NCI-H146 treated with DMSO at 0.1 percent for 48 hours (cell line): ENCODE results near the gene RHBDL1.
A peak's percentile ranks its signal among the peaks of the same experiment; 100 is the strongest.
"Not testable (repeated sequence)": the region's sequence is repeated elsewhere in the genome, so short reads cannot be mapped to it uniquely, and the experiment has no call there.

Source experiments
- DNase-seq: peaks from one replicate; lab custom pipeline; 2025; ENCODE audit not compliant: unreplicated experiment; lab: John Stamatoyannopoulos, UW

Gene RHBDL1

GRCh38 chr16:684071-684794 lies 8.8 kb downstream of the RHBDL1 start, which contains the start of gene JMJD8:
Gene JMJD8, minus strand, starts transcription at chr16:684334. Its CDS starts 15 bp downstream, at chr16:684319.
- peak; percentile 89 for DNase-seq

GRCh38 chr16:684961-685696 lies 9.7 kb downstream of the RHBDL1 start:
- DNase-seq: no peak

DNA sequence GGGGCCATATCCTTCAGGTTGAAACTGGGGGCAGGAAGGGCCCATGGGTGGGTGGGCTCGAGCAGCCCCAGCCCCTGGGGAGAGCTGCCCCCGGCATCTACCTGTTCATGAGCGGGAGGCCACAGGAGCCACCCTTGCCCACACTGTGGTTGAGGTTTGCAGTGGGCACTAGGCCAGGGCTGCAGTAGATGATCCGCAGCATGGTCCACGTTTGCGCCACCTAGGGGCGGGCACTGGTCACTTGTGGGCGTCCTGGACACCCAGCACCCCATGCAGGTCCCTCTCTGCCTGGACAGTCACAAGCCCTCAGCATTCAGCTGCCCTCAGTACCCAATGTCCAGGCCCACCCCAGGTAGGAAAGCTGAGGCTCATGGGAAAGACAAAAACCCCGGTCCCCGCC lies 10.5 kb downstream of the RHBDL1 start:
- no peak for DNase-seq

DNA sequence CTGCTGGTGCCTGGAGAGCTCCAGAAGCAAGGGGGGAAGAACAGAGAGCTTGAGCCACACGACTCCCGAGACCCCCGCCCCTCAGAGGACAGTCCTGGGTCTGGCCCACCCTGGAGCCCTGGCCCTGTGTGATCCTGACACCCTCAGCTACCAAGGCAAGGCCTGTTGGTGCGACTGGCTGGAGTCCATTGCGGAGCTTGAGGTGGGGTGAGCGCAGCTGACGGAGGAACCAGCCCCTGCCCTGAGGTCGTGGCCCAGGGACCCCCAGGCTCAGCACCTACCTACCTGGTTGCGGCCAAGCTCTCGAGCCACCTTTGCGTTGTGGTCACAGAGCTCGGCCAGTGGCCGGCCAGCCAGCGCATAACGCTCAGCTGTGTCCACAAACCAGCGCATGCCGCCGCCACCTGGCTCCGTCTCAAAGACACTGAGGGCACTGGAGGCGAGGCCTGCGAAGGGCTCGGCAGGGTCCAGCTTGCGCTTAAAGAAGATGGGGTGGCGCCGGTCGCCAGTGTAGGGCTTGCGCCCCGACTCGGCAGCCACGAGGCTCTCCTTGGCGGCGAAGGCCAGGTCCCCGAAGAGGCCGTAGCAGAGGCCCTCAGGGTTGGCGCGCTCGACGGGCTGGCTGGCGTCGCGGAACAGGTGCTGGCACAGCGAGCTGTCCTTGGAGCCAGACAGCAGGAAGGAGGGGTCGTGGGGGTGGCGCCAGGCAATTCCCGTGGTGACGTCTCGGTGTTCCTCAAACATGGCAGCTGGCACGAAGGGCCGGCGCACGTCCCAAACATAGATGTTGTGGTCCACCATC lies 11.2 kb downstream of the RHBDL1 start:
- DNase-seq: no peak

DNA sequence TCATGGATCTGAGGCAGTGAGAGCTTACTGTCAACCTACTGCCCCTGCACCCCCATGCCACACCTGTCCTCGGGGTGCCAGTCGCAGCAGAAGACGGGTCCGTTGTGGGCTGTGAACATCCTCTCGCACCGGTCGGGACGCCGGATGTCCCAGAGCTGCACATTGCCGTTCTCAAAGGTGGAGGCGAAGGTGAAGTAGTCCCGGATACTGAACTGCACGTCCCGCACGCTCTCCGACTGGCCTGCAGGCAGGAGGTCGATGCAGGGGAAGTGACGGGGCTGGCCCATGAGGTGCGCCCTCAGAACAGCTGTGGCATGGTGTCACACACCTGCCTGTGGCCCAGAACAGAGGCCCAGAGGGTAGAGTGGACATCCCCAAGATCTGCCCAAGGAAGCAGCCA lies 12.0 kb downstream of the RHBDL1 start:
- no peak for DNase-seq

GRCh38 chr16:689175-689897 lies 13.9 kb downstream of the RHBDL1 start:
- no peak for DNase-seq

DNA sequence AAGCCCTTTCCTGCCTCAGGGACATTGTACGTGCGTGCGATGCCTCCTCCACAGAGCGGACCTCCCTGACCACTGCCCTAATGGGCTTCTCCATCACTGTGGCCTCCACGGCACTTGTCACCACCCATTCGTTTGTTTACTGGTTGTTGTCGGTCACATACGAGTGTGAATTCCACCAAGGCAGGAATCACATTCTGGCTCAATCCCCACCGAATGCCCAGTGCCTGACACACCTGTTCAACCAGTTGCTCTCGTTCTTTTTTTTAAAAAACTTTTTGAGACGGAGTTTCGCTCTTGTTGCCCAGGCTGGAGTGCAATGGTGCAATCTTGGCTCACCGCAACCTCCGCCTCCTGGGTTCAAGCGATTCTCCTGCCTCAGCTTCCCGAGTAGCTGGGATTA lies 15.8 kb downstream of the RHBDL1 start:
- not testable (repeated sequence) for DNase-seq

GRCh38 chr16:692356-693108 lies 17.1 kb downstream of the RHBDL1 start:
- DNase-seq: no peak

DNA sequence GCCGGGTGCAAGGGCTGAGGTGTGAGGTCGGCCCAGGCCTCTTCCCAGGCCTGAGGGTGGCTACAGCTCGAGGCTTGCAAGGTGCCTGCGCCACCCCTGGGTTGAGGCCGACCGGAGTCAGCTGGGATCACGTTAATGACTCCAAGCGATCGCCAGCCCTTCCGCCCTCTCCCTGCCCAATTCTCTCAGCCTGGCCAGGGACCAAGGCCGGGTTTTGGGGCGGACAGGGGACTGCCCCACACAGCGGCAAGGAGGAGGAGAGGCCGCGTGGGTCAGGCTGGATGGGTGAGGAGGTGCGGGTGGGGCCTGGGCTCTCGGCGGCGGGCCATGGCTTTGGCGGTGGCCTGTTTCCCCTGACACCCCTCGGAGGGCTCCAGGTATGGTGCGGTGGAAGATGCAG lies 17.9 kb downstream of the RHBDL1 start:
- DNase-seq: no peak

GRCh38 chr16:693766-694165 lies 18.3 kb downstream of the RHBDL1 start:
- DNase-seq: no peak

GRCh38 chr16:694187-694862 lies 18.9 kb downstream of the RHBDL1 start:
- no peak for DNase-seq

GRCh38 chr16:694863-695354 lies 19.4 kb downstream of the RHBDL1 start:
- DNase-seq: no peak

DNA sequence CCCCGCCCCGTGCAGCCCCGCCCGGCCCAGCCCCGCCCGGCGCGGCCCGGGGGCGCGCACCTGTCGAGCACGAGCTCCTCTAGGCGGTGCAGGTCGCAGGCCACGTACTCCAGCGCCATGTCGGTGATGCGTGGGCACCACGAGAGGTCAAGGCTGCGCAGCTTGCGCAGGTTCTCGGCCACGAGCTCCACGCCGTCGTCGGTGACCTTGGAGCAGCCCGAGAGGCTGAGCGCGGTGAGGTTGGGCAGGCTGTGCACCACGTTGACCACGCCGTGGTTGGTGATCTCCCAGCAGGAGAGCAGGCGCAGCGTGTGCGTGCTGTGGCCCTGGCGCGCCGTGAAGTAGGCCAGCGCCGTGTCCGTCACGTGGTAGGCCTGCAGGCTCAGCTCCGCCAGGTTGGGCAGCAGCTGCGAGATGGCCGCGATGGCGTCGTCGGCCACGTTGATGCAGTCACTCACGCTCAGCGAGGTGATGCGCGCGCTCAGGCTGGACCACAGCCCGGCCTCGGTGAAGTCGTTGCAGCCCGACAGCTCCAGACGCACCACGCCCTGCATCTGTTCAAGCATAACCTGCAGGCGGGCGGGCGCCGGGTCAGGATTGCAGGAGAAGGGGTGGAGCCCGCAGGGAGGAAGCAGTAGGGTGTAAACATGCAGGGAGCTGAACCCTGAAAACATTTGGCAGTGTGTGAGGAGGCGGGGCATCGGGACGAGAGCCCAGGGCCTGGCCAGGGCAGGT lies 20.1 kb downstream of the RHBDL1 start:
- DNase-seq: no peak

DNA sequence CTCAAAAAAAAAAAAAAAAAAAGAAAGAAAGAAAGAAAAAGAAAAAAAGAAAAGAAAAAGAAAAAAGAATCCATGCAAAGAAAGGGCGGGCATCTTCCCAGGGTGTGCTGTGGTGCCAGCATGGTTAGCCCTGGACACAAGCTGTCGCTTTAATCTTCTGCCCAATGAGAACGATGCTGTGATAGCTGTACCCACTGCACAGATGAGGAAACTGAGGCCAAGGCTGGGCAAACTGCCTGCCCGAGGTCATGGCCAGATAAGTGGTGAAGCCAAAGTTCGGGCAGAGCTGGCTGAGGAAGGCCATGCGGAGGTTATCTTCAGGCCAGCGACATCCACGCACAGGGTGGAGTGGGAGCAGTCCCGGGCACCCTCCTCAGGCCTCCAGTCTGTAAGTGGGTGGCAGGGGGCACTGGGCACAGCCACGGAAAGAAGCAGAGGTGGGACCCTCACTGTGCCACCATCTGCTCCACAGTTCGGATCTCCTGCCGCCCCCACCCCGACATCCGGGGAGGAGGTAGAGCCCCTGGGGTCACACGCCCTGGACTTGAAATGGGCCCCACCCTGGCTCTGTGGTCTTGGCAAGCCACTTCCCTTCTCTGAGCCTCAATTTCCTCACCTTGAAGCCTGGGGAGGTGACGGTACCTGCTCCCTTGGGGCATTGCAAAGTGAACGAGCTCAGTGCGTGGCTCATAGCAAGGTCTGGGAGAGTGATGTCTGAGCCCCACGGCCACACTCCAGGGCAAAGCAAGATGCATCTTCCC lies 23.6 kb downstream of the RHBDL1 start:
- no peak for DNase-seq

DNA sequence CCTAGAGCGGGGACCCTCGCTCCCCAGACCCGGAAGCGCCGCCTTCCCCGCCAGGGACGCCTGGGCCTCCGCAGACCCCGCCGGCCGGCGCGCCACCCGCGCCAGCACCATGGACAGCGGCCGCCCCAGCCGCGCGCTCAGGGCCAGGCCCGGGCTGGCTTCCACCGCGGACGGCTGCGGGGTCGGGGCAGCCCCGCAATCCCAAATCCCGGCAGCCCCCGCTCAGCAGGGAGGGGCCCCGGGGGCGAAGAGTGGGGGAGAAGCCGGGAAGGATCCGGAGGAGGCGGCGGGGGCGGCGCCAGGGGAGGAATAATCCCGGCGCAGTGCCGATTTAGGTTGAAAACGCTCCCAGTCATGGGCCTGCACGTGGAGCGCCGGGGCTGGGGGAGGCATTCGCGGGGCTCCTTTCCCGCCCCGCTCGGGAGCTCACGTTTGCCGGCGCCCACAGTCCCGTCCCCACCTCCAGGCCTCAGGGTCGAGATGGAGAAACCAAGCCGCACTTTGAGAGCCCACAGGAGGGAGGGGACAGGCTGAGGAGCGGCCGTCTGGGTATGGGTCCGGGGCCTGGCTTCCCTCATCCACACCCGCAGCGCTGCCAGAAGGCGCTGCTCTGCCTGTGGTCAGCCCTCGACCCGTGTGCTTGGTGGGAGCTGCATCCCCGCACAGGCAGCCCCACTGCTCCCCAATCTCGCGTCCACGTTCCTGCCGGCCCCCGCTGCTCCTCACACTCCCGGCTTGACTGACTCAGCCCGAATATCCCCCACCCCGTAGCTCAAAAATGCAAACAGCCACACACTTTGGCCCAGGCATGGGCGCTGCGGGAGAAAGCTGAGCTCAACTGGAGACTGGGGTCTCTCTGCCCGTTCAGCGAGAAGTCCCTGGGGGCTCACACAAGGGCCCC lies 25.5 kb downstream of the RHBDL1 start:
- DNase-seq: no peak

DNA sequence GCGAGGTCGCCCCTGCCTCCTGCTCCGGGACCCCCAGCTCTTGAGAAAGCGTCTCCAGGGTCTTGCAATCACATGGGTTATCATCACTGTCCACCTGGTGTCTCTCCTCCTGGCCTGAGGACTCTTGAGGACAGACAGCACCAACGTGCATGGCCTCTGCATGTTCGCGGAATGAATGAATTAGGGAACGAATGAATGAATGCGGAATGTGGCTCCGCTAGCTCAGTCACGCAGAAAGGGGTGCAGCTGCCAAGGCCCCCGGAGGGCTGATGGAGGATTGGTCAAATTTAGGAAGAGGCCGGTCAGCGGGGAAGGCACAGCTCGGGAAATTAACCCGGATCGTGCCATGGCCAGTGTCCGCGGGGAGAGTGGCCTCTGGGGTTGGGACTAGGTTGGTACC lies 26.9 kb downstream of the RHBDL1 start:
- DNase-seq: no peak

GRCh38 chr16:703406-703805 lies 27.9 kb downstream of the RHBDL1 start:
- no peak for DNase-seq
